Neural cell (in vitro differentiated cells): Measurements from ENCODE around the gene MDP1. TPM values are rescaled to one million over a fixed set of nuclear protein-coding genes. Genes with fewer than 3 reads are reported as not detected.

Experiments
- H2AFZ ChIP-seq: fragments of 200-600, 300-800 bp; sonication (generic), shearing (Covaris generic); 2 replicates; pipeline ENCODE4 v1.6.0; 2014; ENCODE audit warnings: low read depth, mild to moderate bottlenecking, antibody characterized with exemption, low read length, moderate library complexity
- H3F3A ChIP-seq: fragments of 200-600 bp; shearing (Covaris generic); 2 replicates; pipeline ENCODE4 v1.6.1; 2016; ENCODE audit warnings: mild to moderate bottlenecking, moderate library complexity, mixed read lengths, antibody characterized with exemption, low read length; ENCODE audit not compliant: insufficient read depth, poor library complexity, severe bottlenecking
- H3K27ac ChIP-seq: fragments of 200-600, 300-800 bp; sonication (generic), shearing (Covaris generic); 2 replicates; pipeline ENCODE4 v1.5.1; 2014; ENCODE audit warnings: mild to moderate bottlenecking, low read length, moderate library complexity
- H3K27me3 ChIP-seq: fragments of 300-800, 200-600 bp; sonication (generic), shearing (Covaris generic); 2 replicates; pipeline ENCODE4 v1.6.0; 2014; ENCODE audit warnings: mild to moderate bottlenecking, low read depth, low read length, moderate library complexity; ENCODE audit not compliant: insufficient read depth
- H3K36me3 ChIP-seq: fragments of 300-800, 200-600 bp; sonication (generic), shearing (Covaris generic); 2 replicates; pipeline ENCODE4 v1.5.1; 2014; ENCODE audit warnings: mild to moderate bottlenecking, antibody characterized with exemption, low read length, moderate library complexity; ENCODE audit not compliant: insufficient read depth
- H3K4me2 ChIP-seq: fragments of 300-800, 200-600 bp; sonication (generic), shearing (Covaris generic); 2 replicates; pipeline ENCODE4 v1.6.0; 2014; ENCODE audit warnings: mild to moderate bottlenecking, low read length
- H3K4me3 ChIP-seq: fragments of 300-800, 200-600 bp; sonication (generic), shearing (Covaris generic); 2 replicates; pipeline ENCODE4 v1.5.1; 2014; ENCODE audit warnings: mild to moderate bottlenecking, low read length, moderate library complexity
- H3K79me2 ChIP-seq: fragments of 200-600 bp; shearing (Covaris generic); replicated peaks from 2 replicates; pipeline ENCODE4 v1.6.0; 2014; ENCODE audit warnings: mild to moderate bottlenecking, low read length, moderate library complexity; ENCODE audit not compliant: insufficient read depth
- H3K9ac ChIP-seq: fragments of 300-800, 200-600 bp; sonication (generic), shearing (Covaris generic); 2 replicates; pipeline ENCODE4 v1.6.1; 2016; ENCODE audit warnings: mild to moderate bottlenecking, low read length, mixed read lengths
- H3K9me2 ChIP-seq: fragments of 200-600 bp; shearing (Covaris generic); 2 replicates; pipeline ENCODE4 v1.6.1; 2016; ENCODE audit warnings: mild to moderate bottlenecking, low read length, mixed read lengths; ENCODE audit not compliant: insufficient read depth
- H3K9me3 ChIP-seq: fragments of 200-600, 300-800 bp; sonication (generic), shearing (Covaris generic); 2 replicates; pipeline ENCODE4 v1.6.1; 2016; ENCODE audit warnings: mild to moderate bottlenecking, mixed run types, low read length, moderate library complexity, mixed read lengths
- H4K20me1 ChIP-seq: fragments of 200-600 bp; shearing (Covaris generic); 2 replicates; pipeline ENCODE4 v1.6.1; 2016; ENCODE audit warnings: mild to moderate bottlenecking, mixed run types; ENCODE audit not compliant: insufficient read depth
- CTCF ChIP-seq: fragments of 450-650 bp; IDR thresholded peaks from 2 replicates; pipeline ENCODE4 v1.5.1; 2014; ENCODE audit warnings: antibody characterized with exemption, mild to moderate bottlenecking, moderate library complexity; ENCODE audit not compliant: poor library complexity, severe bottlenecking
- EP300 ChIP-seq: fragments of 450-650 bp; conservative IDR thresholded peaks from 2 replicates; pipeline ENCODE4 v1.6.1; 2014; ENCODE audit warnings: antibody characterized with exemption, mild to moderate bottlenecking, moderate library complexity; ENCODE audit not compliant: poor library complexity, severe bottlenecking
- EZH2 ChIP-seq: fragments of 200-600, 300-800 bp; shearing (Covaris generic), sonication (generic); IDR thresholded peaks from 2 replicates; pipeline ENCODE4 v1.6.1; 2014; ENCODE audit warnings: antibody characterized with exemption, low read length, borderline replicate concordance, mild to moderate bottlenecking; ENCODE audit not compliant: insufficient read depth, poor library complexity, severe bottlenecking
- MXI1 ChIP-seq: fragments of 450-650 bp; conservative IDR thresholded peaks from 2 replicates; pipeline ENCODE4 v1.6.1; 2014; ENCODE audit warnings: antibody characterized with exemption, mild to moderate bottlenecking; ENCODE audit not compliant: poor library complexity, severe bottlenecking
- POLR2AphosphoS5 ChIP-seq: IDR thresholded peaks from 2 replicates; pipeline ENCODE4 v1.6.1; 2012
- RAD21 ChIP-seq: fragments of 450-650 bp; conservative IDR thresholded peaks from 2 replicates; pipeline ENCODE4 v1.6.1; 2014; ENCODE audit warnings: antibody characterized with exemption, mild to moderate bottlenecking, moderate library complexity
- SMC3 ChIP-seq: fragments of 450-650 bp; conservative IDR thresholded peaks from 2 replicates; pipeline ENCODE4 v1.6.1; 2014; ENCODE audit warnings: antibody characterized with exemption, mild to moderate bottlenecking, moderate library complexity; ENCODE audit not compliant: poor library complexity
- TAF1 ChIP-seq: IDR thresholded peaks from 2 replicates; pipeline ENCODE4 v1.6.1; 2012; ENCODE audit warnings: low read depth
- polyA plus RNA-seq: library from polyadenylated mRNA; depleted of rRNA; stranded (reverse); fragments of >200 nt; gene quantifications from 2 replicates; pipeline ENCODE4 v1.2.3, GENCODE V29; 2014
- TF ChIP-seq, protein P1 (sequence below): IDR thresholded peaks from 2 replicates; pipeline ENCODE4 v1.6.1; 2012; ENCODE audit warnings: borderline replicate concordance

The MDP1 gene
- polyA plus RNA-seq, 1 donor from 2014 or later: 94.2 TPM

DNA sequence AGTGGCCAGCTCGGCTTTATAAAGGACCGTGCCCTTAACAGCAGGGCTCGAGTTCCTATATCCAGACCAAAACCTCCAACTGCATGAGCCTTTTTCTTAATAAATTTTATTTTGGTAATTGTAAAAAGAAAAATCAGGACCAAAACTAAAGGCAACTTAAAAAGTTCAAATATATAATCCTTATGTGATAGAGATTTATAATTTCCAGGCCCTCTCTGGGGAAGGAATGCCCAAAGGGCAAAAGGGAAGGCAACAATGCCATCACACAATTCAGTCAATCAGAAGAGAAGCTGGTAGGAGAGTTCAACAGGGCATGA lies 26.8 kb downstream of the MDP1 start:
- H3K79me2 ChIP-seq: peaks cover 3% of the 10 kb centered on the region
- peak overlapping the region; percentile 4 for H3K27ac ChIP-seq
- no peaks in the 10 kb centered on the region for H3K27me3 ChIP-seq
- H3K4me2 ChIP-seq: no peak overlapping the region
- peak overlapping the region; percentile 92 for H3K4me3 ChIP-seq
- H3F3A ChIP-seq: no peaks in the 10 kb centered on the region
- TF ChIP-seq, protein P1, sequence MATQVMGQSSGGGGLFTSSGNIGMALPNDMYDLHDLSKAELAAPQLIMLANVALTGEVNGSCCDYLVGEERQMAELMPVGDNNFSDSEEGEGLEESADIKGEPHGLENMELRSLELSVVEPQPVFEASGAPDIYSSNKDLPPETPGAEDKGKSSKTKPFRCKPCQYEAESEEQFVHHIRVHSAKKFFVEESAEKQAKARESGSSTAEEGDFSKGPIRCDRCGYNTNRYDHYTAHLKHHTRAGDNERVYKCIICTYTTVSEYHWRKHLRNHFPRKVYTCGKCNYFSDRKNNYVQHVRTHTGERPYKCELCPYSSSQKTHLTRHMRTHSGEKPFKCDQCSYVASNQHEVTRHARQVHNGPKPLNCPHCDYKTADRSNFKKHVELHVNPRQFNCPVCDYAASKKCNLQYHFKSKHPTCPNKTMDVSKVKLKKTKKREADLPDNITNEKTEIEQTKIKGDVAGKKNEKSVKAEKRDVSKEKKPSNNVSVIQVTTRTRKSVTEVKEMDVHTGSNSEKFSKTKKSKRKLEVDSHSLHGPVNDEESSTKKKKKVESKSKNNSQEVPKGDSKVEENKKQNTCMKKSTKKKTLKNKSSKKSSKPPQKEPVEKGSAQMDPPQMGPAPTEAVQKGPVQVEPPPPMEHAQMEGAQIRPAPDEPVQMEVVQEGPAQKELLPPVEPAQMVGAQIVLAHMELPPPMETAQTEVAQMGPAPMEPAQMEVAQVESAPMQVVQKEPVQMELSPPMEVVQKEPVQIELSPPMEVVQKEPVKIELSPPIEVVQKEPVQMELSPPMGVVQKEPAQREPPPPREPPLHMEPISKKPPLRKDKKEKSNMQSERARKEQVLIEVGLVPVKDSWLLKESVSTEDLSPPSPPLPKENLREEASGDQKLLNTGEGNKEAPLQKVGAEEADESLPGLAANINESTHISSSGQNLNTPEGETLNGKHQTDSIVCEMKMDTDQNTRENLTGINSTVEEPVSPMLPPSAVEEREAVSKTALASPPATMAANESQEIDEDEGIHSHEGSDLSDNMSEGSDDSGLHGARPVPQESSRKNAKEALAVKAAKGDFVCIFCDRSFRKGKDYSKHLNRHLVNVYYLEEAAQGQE: no peak
- TF ChIP-seq MXI1: no peak
- no peak for TF ChIP-seq EP300
- no peak for TF ChIP-seq EZH2
- no peak for TF ChIP-seq RAD21
- TF ChIP-seq CTCF: no peak
- TF ChIP-seq SMC3: no peak
- TF ChIP-seq POLR2AphosphoS5: no peak
- no peak for TF ChIP-seq TAF1
- peaks cover 4% of the 10 kb centered on the region for H4K20me1 ChIP-seq
- H3K9me3 ChIP-seq: no peaks in the 10 kb centered on the region
- peak overlapping the region; percentile 2 for H3K9ac ChIP-seq
- no peak overlapping the region for H2AFZ ChIP-seq
- no peaks in the 10 kb centered on the region for H3K9me2 ChIP-seq
- no peaks in the 10 kb centered on the region for H3K36me3 ChIP-seq

GRCh38 chr14:24188251-24189058 lies 27.4 kb downstream of the MDP1 start, which contains the start of gene IPO4:
Gene IPO4, minus strand, starts transcription at chr14:24188816. Its CDS starts 29 bp downstream, at chr14:24188787.
- H3K36me3 ChIP-seq: no peaks in the 10 kb centered on the region
- H2AFZ ChIP-seq: no peak within 1 kb of the TSS
- peak; percentile 57 for TF ChIP-seq SMC3
- TF ChIP-seq CTCF: no peak
- TF ChIP-seq RAD21: peak; percentile 40
- TF ChIP-seq EP300: peak; percentile 60
- TF ChIP-seq, protein P1: no peak
- peak; percentile 36 for TF ChIP-seq POLR2AphosphoS5
- peak; percentile 99 for TF ChIP-seq MXI1
- TF ChIP-seq TAF1: peak; percentile 41
- TF ChIP-seq EZH2: no peak
- no peaks in the 10 kb centered on the region for H3K27me3 ChIP-seq
- no peaks in the 10 kb centered on the region for H3K9me2 ChIP-seq
- H3K4me2 ChIP-seq: peak within 1 kb of the TSS; percentile 84
- H3K9me3 ChIP-seq: no peaks in the 10 kb centered on the region
- H4K20me1 ChIP-seq: peaks cover 4% of the 10 kb centered on the region
- peak within 1 kb of the TSS; percentile 24 for H3K27ac ChIP-seq
- peak within 1 kb of the TSS; percentile 65 for H3K9ac ChIP-seq
- H3K4me3 ChIP-seq: peak within 1 kb of the TSS; percentile 92
- peaks cover 3% of the 10 kb centered on the region for H3K79me2 ChIP-seq
- no peaks in the 10 kb centered on the region for H3F3A ChIP-seq
